Activated CD8-positive, alpha-beta memory T cell treated with anti-CD3 and anti-CD28 coated beads for 36 hours (primary cell): ENCODE measurements around the gene AIPL1. TPM values are rescaled to one million over a fixed set of nuclear protein-coding genes. Genes with fewer than 3 reads are reported as not detected.

Experiments
- CTCF ChIA-PET: fragments of 350-600 bp; sonication (Branson Sonifier 250); formaldehyde crosslinking; loops from one replicate; lab custom pipeline; 2021; ENCODE audit warnings: antibody characterized with exemption; lab: Charles Lee
- POLR2A ChIA-PET: fragments of 350-600 bp; sonication (Branson Sonifier 250); formaldehyde crosslinking; loops from one replicate; lab custom pipeline; 2021; ENCODE audit warnings: antibody characterized with exemption; lab: Charles Lee
- total RNA-seq, 2 experiments: library from RNA; stranded (reverse); gene quantifications; one replicate each; pipeline ENCODE4 v1.2.3, GENCODE V29; 2021

The AIPL1 gene
- total RNA-seq, 2 experiments from 2014 or later: not detected

DNA sequence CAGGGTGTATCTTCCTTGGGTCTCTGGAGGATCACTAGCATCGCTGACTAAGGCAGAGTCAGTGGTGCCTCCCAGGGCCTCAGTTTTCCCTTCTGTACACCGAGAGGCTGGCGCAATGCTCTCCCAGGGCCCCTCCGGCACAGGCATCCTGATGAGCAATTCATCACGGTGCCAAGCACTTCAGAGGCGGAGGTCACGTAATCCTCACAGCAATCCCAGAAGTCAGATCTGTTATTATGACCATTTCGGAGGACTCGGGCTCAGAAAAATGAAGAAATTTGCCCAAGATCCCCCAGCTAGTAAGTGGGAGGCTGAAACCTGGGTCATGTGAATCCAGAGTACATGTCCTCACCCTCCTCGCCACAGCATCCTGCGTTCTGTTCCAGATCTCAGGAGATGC is 46.5 kb downstream of the AIPL1 start:
- POLR2A ChIA-PET: no interaction called here
- CTCF ChIA-PET: no interaction called here

DNA sequence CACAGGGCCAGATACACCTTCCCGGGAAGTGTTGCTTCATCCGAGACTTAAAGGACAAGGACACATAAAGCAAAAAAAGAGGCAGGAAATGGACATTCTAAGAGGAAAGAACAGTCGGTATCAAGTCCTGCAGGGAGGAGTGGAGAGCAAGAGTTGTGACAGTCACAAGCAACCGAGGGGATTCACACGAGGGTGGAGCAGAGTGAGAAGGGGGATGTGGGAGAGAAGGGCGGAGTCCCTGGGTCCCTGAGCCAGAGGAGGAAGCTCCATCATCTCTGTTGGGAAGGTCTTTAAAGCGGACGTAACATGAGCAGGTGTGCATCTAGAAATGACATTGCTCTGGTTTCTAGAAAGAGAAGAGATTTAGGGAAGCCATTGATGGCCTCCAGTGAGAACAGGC is 47.1 kb downstream of the AIPL1 start:
- ChIA-PET POLR2A (no interaction called here), CTCF (no interaction called here)

GRCh38 chr17:6387442-6387841 is 47.5 kb downstream of the AIPL1 start:
- CTCF ChIA-PET: no interaction called here
- POLR2A ChIA-PET: no interaction called here

DNA sequence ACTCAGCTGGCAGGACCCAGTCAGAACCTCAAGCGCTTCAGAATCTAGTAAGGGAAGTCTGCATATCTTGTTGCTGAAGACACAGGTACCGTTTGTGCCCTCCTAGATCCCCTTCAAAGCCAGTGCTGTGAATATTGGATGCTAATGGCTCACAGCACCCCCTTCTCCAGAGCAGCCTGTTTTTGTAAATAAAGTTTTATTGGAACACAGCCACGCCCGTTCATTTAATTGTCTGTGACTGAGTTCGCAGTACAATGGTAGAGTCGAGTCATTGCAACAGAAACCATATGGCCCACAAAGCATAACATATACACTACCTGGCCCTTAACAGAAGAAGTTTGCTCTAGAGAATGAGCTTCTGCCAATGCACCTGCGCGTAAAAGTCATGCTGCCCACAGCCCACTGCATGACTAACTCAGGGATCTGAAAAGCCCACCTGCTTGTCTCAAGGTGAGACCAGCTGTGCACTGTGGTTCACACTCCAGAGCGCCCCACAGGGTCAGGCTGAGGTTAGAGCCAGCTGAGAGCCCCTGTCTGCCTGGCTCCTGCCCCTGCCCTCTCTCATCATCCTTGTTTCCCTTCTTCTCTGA is 48.8 kb downstream of the AIPL1 start:
- ChIA-PET POLR2A (interaction anchor here (0.7 kb wide), 1 partner anchor 12 kb away, joined by 14 read pairs; no protein-coding TSS in a partner anchor), CTCF (no interaction called here)

GRCh38 chr17:6384481-6384880 is 50.4 kb downstream of the AIPL1 start:
- POLR2A ChIA-PET: no interaction called here
- CTCF ChIA-PET: no interaction called here

- ChIA-PET CTCF (no interaction called here), POLR2A (no interaction called here)
These were observed 53.1 kb downstream of the AIPL1 start for GRCh38 chr17:6381526-6382465.

DNA sequence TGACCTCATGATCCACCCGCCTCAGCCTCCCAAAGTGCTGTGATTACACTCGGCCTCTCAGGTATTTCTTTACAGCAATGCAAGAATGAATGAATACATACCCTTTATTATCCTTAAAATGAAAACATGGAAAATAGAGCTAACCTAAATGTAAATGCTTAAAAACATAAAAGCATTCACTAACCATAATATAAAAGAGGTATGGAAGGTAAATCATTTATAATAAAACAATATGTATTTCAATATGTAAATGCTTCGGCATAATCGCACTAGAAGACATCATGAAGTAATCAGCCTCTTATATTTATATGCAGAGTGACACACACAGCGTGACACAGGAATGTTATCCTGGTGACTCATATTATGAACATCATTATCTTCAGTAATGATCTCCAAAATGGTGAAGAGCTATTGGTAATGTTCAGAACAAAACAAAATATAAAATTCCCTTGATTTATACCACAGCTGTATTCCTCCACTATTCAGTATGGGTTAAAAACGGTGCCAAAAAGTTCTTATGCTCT is 53.9 kb downstream of the AIPL1 start:
- CTCF ChIA-PET: no interaction called here
- POLR2A ChIA-PET: no interaction called here

DNA sequence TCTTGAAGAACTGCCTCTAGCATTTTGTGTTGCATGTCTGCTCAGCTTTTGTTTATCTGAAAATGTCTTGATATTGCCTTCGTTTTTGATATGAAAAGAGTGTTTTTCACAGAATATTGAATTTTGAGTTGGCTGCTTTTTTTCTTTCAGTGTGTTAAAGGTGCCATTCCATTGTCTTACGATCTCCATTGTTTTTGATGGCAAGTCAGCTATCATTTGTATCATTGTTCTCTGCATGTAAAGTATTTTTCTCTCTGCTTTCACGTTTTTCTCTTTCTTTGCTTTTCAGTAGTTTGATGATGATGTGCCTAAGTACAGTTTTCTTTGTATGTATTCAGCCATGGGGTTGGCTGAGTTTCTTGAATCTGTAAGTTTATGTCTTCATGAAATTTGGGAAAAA is 57.0 kb downstream of the AIPL1 start:
- CTCF ChIA-PET: no interaction called here
- POLR2A ChIA-PET: no interaction called here

DNA sequence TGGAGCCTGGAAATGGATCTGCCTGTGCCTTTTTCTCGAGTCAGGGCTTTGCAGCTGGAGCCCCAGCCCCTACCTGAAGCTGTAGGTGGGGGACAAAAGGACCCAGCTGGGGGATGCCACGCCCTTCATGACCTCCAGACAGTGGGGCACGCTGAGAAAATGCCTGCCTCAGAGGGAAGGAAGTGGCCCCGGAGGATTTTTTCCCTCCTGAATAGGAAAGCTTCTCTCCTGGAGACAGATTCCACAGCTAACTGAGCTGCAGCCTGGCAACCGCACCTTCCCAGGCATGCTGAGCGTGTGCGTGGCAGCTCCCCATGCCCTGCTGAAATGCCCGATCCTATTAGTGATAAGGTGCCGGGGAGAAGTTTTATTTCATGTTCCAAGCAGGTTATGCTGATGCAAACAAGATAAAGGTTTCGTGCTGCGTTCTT is 58.0 kb downstream of the AIPL1 start:
- POLR2A ChIA-PET: interaction anchor here (0.6 kb wide), 1 partner anchor 51 kb away, joined by 5 read pairs; no protein-coding TSS in a partner anchor
- CTCF ChIA-PET: no interaction called here

DNA sequence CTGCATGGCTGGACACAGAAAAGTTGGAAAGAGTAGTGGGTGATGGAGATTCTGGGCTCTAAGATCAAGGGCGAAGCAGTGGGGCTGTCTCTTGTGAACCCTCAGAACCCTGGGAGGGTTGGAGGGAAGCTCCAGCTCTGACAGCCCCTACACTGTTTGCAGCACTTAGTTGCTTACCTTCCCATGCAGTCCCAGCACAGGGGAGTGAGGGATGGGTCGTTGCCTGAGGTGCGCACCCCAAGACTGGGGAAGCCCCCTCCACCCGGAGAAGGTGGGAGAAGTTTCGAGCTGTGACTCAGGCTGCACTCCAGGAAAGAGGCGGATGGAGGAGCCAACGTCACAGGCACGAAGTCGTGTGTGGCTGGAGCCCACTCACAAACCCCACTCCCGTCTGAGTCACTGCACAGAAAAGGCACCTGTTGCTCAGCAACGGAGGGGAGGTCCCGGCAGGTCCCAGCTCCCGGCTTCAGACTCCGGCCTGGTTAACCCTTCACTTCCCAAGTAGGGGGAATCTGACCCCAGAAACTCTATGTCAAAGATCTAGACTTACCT is 60.1 kb downstream of the AIPL1 start:
- CTCF ChIA-PET: no interaction called here

DNA sequence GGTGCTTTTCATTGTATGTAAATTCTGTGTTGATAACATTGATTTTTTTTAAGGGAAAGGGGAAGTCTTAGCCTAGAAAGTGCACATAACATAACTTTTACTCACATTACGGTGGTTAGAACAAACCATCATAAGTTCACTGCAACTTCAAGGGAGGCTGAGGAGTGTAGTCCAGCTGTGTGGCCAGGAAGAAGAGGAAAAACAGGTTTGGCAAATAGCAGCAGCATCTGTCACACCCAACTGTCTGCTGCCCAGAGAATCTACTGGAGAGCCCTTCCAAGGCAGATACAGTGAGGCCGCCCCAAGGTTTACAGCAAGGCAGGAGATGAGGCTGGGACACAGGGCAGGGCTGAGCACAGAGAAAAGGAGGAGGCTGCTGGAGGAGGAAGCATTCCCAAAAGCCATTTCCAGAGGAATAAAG is 60.6 kb downstream of the AIPL1 start:
- CTCF ChIA-PET: no interaction called here

More for the DNA sequence above, 60.1 kb downstream of the AIPL1 start:
- POLR2A ChIA-PET: interaction anchor here (0.5 kb wide), 1 partner anchor 11 kb away, joined by 14 read pairs; no protein-coding TSS in a partner anchor

More for the DNA sequence above, 60.6 kb downstream of the AIPL1 start:
- POLR2A ChIA-PET: interaction anchor here (0.5 kb wide), 1 partner anchor 11 kb away, joined by 14 read pairs; no protein-coding TSS in a partner anchor

Other genes with a start within 250 kb of the AIPL1 start
- gene PIMREG, start 9.3 kb upstream of the AIPL1 start, total RNA-seq: 1 to 10 TPM; 2.9 to 3.3 TPM
- under 1 TPM; 0.44 to 0.59 TPM for gene PITPNM3, start 121.4 kb upstream of the AIPL1 start, total RNA-seq
- 10 to 100 TPM; 20.8 to 21.4 TPM for gene KIAA0753, start 205.6 kb upstream of the AIPL1 start, total RNA-seq
- 100 to 1,000 TPM; 121 to 126 TPM for gene TXNDC17, start 205.9 kb upstream of the AIPL1 start, total RNA-seq
- 10 to 100 TPM; 25.2 to 28.5 TPM for gene MED31, start 216.5 kb upstream of the AIPL1 start, total RNA-seq
- gene C17orf100, start 216.6 kb upstream of the AIPL1 start, total RNA-seq: 1 to 10 TPM; 1.5 TPM